ENCODE measurements around the gene TMEM164.

- TF ChIP-seq CTCF (conservative IDR thresholded peaks at IDR 0.05; ENCODE audit: low read depth, low read length) (no peak), FOS (IDR thresholded peaks at IDR 0.05; ENCODE audit: low read depth, low read length) (no peak)
Measured at GRCh38 chrX:110136136-110136535, 133.2 kb downstream of the TMEM164 start.

Measured in IMR-90 (cell line).